Bronchial epithelial cell (primary cell): ENCODE measurements around the gene MCOLN1. TPM values are rescaled to one million over a fixed set of nuclear protein-coding genes. Genes with fewer than 3 reads are reported as not detected.
A peak's percentile ranks its signal among the peaks of the same experiment; 100 is the strongest.

ENCODE experiments used
- DNase-seq: peaks from one replicate; pipeline ENCODE4 v3.0.0-alpha.2; 2010; ENCODE audit warnings: low read depth
- FAIRE-seq: peaks from 2 replicates; lab custom pipeline; 2011; peaks lifted over from hg19 to GRCh38; lab: Jason Lieb, UNC
- H3K27me3 ChIP-seq: 2 replicates; pipeline ENCODE4 v1.5.1; 2011; ENCODE audit warnings: low read length; ENCODE audit not compliant: control insufficient read depth, insufficient read depth
- H3K36me3 ChIP-seq: 2 replicates; pipeline ENCODE4 v1.5.1; 2011; ENCODE audit warnings: low read length; ENCODE audit not compliant: control insufficient read depth, insufficient read depth
- H3K4me3 ChIP-seq: 2 replicates; pipeline ENCODE4 v1.5.1; 2011; ENCODE audit warnings: mild to moderate bottlenecking, low read depth, low read length, control low read depth
- total RNA-seq: library from RNA; depleted of rRNA; stranded (reverse); fragments of >200 nt; gene quantifications from 2 replicates; pipeline ENCODE4 v1.2.1, GENCODE V29; 2014
- TF ChIP-seq, protein P1 (sequence below): IDR thresholded peaks from 2 replicates; pipeline ENCODE4 v1.5.1; 2011; ENCODE audit warnings: mild to moderate bottlenecking, moderate library complexity, low read length, control low read depth, inconsistent platforms; ENCODE audit not compliant: insufficient read depth, severe bottlenecking

The MCOLN1 gene
- total RNA-seq, 1 donor from 2014 or later: 3.7 TPM

DNA sequence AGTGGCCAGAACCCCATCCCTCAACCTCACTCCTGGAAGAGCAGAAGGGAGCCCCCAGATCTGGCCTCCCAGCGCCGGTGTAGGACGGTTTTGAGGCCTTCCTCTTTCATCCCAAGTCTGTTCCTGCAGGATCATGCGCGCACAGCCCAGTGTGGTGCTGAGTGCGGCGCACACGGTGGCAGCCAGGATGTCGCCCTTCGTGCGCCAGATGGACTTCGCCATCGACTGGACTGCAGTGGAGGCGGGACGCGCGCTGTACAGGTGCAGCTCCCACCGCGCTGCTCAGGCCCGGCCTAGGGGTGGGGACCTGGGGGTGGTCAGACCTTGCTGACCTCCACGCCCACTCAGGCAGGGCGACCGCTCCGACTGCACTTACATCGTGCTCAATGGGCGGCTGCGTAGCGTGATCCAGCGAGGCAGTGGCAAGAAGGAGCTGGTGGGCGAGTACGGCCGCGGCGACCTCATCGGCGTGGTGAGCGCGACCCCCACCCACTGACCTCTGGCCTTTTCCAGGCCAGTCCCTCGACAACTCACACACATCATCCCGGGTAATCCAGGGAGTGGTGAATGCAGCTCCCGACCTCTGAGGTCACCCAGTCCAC lies 27.8 kb downstream of the MCOLN1 start:
- TF ChIP-seq, protein P1, sequence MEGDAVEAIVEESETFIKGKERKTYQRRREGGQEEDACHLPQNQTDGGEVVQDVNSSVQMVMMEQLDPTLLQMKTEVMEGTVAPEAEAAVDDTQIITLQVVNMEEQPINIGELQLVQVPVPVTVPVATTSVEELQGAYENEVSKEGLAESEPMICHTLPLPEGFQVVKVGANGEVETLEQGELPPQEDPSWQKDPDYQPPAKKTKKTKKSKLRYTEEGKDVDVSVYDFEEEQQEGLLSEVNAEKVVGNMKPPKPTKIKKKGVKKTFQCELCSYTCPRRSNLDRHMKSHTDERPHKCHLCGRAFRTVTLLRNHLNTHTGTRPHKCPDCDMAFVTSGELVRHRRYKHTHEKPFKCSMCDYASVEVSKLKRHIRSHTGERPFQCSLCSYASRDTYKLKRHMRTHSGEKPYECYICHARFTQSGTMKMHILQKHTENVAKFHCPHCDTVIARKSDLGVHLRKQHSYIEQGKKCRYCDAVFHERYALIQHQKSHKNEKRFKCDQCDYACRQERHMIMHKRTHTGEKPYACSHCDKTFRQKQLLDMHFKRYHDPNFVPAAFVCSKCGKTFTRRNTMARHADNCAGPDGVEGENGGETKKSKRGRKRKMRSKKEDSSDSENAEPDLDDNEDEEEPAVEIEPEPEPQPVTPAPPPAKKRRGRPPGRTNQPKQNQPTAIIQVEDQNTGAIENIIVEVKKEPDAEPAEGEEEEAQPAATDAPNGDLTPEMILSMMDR: no peak
- H3K4me3 ChIP-seq: no peak overlapping the region
- no peaks in the 10 kb centered on the region for H3K27me3 ChIP-seq
- DNase-seq: no peak
- H3K36me3 ChIP-seq: peaks cover 11% of the 10 kb centered on the region
- FAIRE-seq: no peak

DNA sequence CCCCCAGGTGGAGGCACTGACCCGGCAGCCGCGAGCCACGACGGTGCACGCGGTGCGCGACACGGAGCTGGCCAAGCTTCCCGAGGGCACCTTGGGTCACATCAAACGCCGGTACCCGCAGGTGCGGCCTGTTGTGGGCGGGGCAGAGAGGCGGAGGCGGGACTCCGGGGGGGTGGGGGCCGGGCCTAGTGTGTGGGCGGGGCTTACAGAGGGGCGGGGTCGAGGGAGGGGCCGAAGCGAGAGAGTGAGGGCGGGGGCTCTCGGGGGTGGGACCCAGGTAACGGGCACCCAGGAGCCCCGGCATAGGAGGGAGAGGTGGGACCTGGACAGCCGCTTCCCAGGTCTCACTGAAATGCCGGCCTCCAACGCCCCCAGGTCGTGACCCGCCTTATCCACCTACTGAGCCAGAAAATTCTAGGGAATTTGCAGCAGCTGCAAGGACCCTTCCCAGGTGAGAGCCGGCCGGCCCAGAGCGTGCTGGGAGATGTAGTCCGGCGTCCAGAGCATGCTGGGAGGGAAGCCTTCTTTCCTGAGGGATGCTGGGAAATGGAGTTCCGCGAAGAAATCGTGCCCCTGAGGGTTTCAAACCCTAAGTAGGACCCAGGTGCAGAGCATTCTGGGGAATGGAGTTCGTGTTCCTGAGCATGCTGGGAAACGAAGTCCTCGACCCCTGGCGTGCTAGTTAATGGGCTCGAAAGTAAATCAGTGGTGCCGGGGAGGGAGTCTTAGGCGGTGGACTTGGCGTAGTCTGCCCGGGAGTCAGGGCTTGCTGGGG lies 28.8 kb downstream of the MCOLN1 start:
- TF ChIP-seq, protein P1: no peak
- FAIRE-seq: peak; percentile 58

DNA sequence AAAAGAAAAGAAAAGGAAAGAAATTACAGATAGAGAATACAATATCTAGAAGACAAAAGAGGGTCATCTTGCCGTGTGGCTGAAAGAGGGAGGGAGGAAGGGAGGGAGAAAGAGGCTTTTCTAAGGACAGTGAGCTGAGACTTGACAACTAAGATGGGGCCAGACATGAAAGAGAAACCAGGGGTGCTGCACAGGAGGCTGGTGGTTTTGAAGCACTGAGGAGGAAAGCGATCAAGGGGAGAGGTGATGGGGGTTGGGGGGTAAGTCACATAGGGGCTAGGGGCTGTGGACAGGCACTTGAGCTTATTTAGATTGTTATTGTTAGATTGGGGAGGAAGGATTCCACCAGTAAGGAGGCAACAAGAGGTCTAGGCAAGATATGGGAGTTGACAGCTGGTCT lies 30.4 kb downstream of the MCOLN1 start:
- H3K4me3 ChIP-seq: no peak overlapping the region
- no peaks in the 10 kb centered on the region for H3K27me3 ChIP-seq
- no peak for FAIRE-seq
- TF ChIP-seq, protein P1: no peak
- no peak for DNase-seq
- H3K36me3 ChIP-seq: peaks cover 23% of the 10 kb centered on the region

More for the DNA sequence above, 28.8 kb downstream of the MCOLN1 start:
- peak overlapping the region; percentile 11 for H3K4me3 ChIP-seq
- peak; percentile 54 for DNase-seq
- peaks cover 12% of the 10 kb centered on the region for H3K36me3 ChIP-seq
- H3K27me3 ChIP-seq: no peaks in the 10 kb centered on the region

DNA sequence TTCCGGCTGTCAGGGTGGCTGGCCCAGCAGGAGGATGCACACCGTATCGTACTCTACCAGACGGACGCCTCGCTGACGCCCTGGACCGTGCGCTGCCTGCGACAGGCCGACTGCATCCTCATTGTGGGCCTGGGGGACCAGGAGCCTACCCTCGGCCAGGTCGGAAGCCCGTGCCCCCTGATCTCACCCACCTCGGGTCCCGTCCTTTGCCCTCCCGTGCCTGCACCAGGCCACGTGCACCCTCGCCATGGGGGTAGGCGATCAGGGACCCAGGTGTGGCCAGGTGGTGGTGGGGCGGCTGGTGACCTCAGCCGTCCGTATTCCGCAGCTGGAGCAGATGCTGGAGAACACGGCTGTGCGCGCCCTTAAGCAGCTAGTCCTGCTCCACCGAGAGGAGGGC lies 32.1 kb downstream of the MCOLN1 start:
- TF ChIP-seq, protein P1: no peak
- DNase-seq: no peak
- Histone ChIP-seq H3K27me3 (no peaks in the 10 kb centered on the region), H3K36me3 (peaks cover 27% of the 10 kb centered on the region), H3K4me3 (no peak overlapping the region)
- no peak for FAIRE-seq

DNA sequence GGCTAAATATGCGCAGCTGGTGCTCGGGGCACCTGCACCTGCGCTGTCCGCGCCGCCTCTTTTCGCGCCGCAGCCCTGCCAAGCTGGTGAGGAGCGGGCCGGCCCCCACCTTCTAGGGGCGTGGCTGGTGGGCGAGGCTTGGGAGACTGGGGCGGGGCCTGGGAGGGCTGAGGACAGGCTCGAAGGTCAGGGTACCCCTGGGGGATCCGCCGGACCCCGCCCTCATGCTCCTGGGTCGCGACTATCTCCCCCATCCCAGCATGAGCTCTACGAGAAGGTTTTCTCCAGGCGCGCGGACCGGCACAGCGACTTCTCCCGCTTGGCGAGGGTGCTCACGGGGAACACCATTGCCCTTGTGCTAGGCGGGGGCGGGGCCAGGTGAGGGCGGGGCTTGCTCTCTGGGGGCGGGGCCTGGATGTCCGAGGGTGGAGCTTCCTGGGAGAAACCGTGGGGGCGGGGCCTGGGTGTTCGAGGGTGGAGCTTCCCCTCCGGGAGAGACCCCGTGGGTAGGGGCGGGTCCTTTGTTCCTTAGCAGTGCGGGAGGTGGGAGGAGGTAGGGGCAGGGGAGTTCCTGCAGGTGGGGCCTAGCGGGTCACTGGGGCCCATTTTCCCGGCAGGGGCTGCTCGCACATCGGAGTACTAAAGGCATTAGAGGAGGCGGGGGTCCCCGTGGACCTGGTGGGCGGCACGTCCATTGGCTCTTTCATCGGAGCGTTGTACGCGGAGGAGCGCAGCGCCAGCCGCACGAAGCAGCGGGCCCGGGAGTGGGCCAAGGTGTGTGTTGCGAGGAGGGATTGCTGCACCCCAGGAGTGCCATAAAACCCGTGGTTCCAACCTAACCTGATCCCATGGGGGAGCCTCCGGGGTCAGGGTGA lies 32.8 kb downstream of the MCOLN1 start:
- H3K27me3 ChIP-seq: no peaks in the 10 kb centered on the region
- no peak for FAIRE-seq
- H3K36me3 ChIP-seq: peaks cover 23% of the 10 kb centered on the region
- H3K4me3 ChIP-seq: no peak overlapping the region
- TF ChIP-seq, protein P1: no peak
- no peak for DNase-seq
